Muscle of leg (tissue), 11 donors: ENCODE data around the gene SAMD11. TPM values are rescaled to one million over a fixed set of nuclear protein-coding genes. Genes with fewer than 3 reads are reported as not detected.
"Not testable (repeated sequence)": the region's sequence is repeated elsewhere in the genome, so short reads cannot be mapped to it uniquely, and the experiment has no call there.

Experiments
- DNase-seq: peaks from one replicate; pipeline ENCODE4 v3.0.0; 2013
- H3K27ac ChIP-seq: one replicate; pipeline ENCODE4 v1.5.1; 2013; ENCODE audit warnings: mild to moderate bottlenecking, low read length, control low read depth
- H3K27me3 ChIP-seq: one replicate; pipeline ENCODE4 v1.6.1; 2013; ENCODE audit warnings: low read length; ENCODE audit not compliant: control insufficient read depth, insufficient read depth
- H3K36me3 ChIP-seq: one replicate; pipeline ENCODE4 v1.6.1; 2013; ENCODE audit warnings: low read length; ENCODE audit not compliant: control insufficient read depth, insufficient read depth
- H3K4me1 ChIP-seq: one replicate; pipeline ENCODE4 v1.6.1; 2013; ENCODE audit warnings: low read length; ENCODE audit not compliant: control insufficient read depth, insufficient read depth
- H3K4me3 ChIP-seq: one replicate; pipeline ENCODE4 v1.5.1; 2013; ENCODE audit warnings: low read length, control low read depth
- H3K9me3 ChIP-seq: replicated peaks from 2 replicates; pipeline ENCODE4 v1.6.1; 2013; ENCODE audit warnings: low read depth, low read length; ENCODE audit not compliant: control insufficient read depth
- WGBS: methylation state at CpG from one replicate; pipeline ENCODE4 v1.1.5; 2013; ENCODE audit warnings: missing lambda C conversion rate; ENCODE audit not compliant: insufficient coverage; 5-methylcytosine and 5-hydroxymethylcytosine counted together
- polyA plus RNA-seq, 8 donors: library from polyadenylated mRNA; unstranded; fragments of 120-200 nt; gene quantifications; one replicate each; pipeline versions ENCODE4 v1.2.1 to v1.2.3, GENCODE V29; 2013; ENCODE audit warnings: inconsistent platforms in 1 of 8, low replicate concordance in 1 of 8; ENCODE audit not compliant: insufficient read length in 8 of 8, insufficient read depth in 1 of 8
- total RNA-seq: library from RNA; stranded (reverse); fragments of 120-200 nt; gene quantifications from one replicate; pipeline ENCODE4 v1.2.4, GENCODE V29; 2013

The SAMD11 gene
- total and polyA plus RNA-seq, 9 donors: 2.4 to 9.2 (median 6.3) TPM

DNA sequence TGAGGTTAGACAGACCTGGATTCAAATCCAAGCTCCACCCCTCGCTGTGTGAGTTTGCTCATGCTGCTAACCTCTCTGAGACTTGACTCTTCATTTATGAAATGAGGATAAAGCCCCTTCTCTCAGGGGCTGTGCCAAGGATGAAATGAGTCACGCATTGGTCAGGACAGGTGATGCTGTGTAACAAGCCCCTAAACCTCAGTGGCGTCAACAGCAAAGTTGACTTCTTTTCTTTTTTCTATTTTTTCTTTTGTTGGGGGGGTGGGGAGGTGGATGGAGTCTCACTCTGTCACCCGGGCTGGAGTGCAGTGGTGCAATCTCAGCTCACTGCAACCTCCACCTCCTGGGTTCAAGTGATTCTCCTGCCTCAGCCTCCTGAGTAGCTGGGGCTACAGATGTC, 33.9 kb upstream of the SAMD11 start:
- not testable (repeated sequence) for H3K4me3 ChIP-seq, H3K27ac ChIP-seq, H3K4me1 ChIP-seq, H3K36me3 ChIP-seq, DNase-seq, H3K9me3 ChIP-seq
- peaks cover 15% of the 10 kb centered on the region for H3K27me3 ChIP-seq
- WGBS: 60% methylated on average over 1 of the region's 4 CpGs

GRCh38 chr1:890234-890633, 33.5 kb upstream of the SAMD11 start:
- DNase-seq, H3K4me3 ChIP-seq, H3K9me3 ChIP-seq, H3K4me1 ChIP-seq, H3K27ac ChIP-seq, H3K36me3 ChIP-seq: not testable (repeated sequence)
- WGBS: 96% methylated on average over 5 of the region's 9 CpGs
- peaks cover 19% of the 10 kb centered on the region for H3K27me3 ChIP-seq

GRCh38 chr1:890661-891060, 33.1 kb upstream of the SAMD11 start:
- H3K27me3 ChIP-seq: peaks cover 19% of the 10 kb centered on the region
- no peak overlapping the region for H3K27ac ChIP-seq
- no peaks in the 10 kb centered on the region for H3K4me1 ChIP-seq
- no CpG with 5 or more reads among the region's 3 CpGs for WGBS
- H3K36me3 ChIP-seq: no peaks in the 10 kb centered on the region
- no peak overlapping the region for H3K4me3 ChIP-seq
- no peaks in the 10 kb centered on the region for H3K9me3 ChIP-seq
- no peak for DNase-seq

DNA sequence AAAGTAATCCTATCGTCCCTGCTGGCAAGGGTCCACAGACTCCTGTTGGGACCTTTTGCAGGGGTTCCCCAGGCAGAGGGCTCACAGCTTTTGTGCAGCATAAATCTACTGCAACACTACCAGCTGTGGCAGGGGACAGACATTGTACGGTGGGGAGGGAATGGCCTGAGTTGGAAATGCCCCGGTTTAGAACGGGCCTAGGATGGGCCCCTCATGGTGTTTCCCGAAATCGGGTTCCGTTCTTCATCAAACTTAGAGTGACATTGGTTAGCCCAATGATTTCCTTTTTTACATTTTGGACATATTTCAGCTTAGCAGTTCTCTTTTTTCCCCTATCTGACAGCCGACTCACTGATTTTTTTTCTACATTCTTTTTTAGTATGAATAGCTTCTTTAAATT, 26.5 kb upstream of the SAMD11 start:
- Histone ChIP-seq H3K36me3 (no peaks in the 10 kb centered on the region), H3K4me1 (no peaks in the 10 kb centered on the region), H3K4me3 (no peak overlapping the region), H3K27ac (no peak overlapping the region), H3K27me3 (peaks cover 22% of the 10 kb centered on the region), H3K9me3 (no peaks in the 10 kb centered on the region)
- WGBS: 68% methylated on average over 5 of the region's 8 CpGs
- DNase-seq: no peak

DNA sequence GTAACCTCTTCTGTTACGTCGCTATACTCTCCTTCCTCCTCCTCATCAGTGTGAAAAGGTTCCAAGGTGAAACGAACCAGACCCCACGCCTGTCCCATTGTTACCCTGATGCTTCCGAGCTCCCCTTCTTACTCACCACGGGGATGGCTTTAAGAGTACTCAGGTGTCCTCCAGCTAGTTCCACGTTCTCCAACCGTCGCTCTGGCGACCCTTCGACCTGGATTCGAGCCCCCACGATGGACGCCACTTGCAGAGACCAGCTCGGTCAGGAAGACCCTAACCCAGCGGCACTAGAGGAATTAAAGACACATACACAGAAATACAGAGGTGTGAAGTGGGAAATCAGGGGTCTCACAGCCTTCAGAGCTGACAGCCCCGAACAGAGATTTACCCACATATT, 25.8 kb upstream of the SAMD11 start:
- not testable (repeated sequence) for H3K36me3 ChIP-seq, H3K4me3 ChIP-seq, H3K27ac ChIP-seq, DNase-seq, H3K4me1 ChIP-seq, H3K9me3 ChIP-seq
- WGBS: 72% methylated on average over 8 of the region's 17 CpGs
- H3K27me3 ChIP-seq: peaks cover 22% of the 10 kb centered on the region

- Histone ChIP-seq H3K4me1 (no peaks in the 10 kb centered on the region), H3K9me3 (no peaks in the 10 kb centered on the region), H3K27ac (no peak overlapping the region), H3K36me3 (no peaks in the 10 kb centered on the region), H3K4me3 (no peak overlapping the region), H3K27me3 (peaks cover 23% of the 10 kb centered on the region)
- WGBS: 88% methylated on average over 6 of the region's 8 CpGs
- DNase-seq: no peak
These were observed 23.9 kb upstream of the SAMD11 start for GRCh38 chr1:899636-900317.

DNA sequence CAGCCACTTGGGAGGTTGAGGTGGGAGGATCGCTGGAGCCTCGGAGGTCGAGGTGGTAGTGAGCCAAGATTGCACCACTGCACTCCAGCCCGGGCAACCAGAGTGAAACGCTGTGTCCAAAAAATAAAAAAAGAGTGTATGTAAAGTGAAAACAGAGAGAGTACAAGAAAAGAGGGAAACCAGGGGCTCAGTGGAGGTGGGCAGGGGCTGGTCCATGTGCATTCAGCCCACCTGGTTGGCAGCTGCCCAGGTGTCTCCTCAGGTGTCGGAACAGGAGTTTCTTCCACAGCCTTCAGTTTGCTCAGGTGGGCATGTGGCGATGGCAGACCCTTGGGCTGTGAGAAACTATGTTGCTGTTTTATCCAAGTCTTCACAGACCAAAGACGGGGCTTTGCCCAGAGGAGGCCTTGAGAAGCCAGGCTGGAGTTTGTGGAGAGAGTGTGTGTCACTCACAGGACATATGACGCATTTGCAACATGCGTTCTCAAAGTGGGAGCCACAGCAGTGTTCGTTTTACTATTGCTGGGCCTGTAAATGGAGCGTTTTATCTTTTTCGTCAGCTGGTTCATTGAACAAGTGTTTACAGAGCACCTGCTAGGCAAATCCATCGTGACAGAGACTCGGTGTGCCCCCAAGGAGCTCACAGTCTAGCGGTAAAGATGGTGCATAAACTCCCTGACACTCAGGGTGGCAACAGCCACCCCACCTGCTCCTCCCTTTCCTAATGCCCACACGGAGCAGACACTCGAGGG, 22.4 kb upstream of the SAMD11 start:
- no peak for DNase-seq
- Histone ChIP-seq H3K4me3 (no peak overlapping the region), H3K27me3 (peaks cover 32% of the 10 kb centered on the region), H3K9me3 (no peaks in the 10 kb centered on the region), H3K36me3 (no peaks in the 10 kb centered on the region), H3K4me1 (peaks cover 10% of the 10 kb centered on the region), H3K27ac (no peak overlapping the region)
- 71% methylated on average over 17 of the region's 18 CpGs for WGBS

DNA sequence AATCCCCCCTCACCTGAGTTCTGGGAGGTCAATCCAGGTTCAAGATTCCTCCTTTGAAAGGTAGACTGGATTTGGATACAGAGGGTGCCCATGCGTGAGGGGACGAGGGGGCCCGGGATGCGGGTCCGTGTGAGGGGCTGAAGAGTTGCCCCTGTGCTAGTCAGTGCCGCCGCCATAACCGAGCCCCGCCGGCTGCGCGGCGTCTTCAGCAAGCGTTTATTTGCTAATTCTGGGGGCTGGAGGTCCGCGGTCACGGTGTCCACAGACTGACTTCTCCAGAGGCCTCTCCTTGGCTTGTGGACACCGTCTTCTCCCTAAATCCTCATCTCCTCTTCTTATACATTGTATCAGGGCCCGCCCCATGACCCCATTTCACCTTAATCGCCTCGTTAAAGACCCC, 20.9 kb upstream of the SAMD11 start:
- DNase-seq: no peak
- peaks cover 40% of the 10 kb centered on the region for H3K27me3 ChIP-seq

GRCh38 chr1:903305-903704, 20.4 kb upstream of the SAMD11 start:
- H3K4me3 ChIP-seq: no peak overlapping the region
- H3K27me3 ChIP-seq: peaks cover 39% of the 10 kb centered on the region
- no peak for DNase-seq
- 83% methylated on average over 7 of the region's 10 CpGs for WGBS
- no peak overlapping the region for H3K27ac ChIP-seq
- H3K9me3 ChIP-seq: no peaks in the 10 kb centered on the region
- H3K4me1 ChIP-seq: peaks cover 10% of the 10 kb centered on the region
- H3K36me3 ChIP-seq: no peaks in the 10 kb centered on the region

More for the DNA sequence above, 20.9 kb upstream of the SAMD11 start:
- Histone ChIP-seq H3K27ac (no peak overlapping the region), H3K4me3 (no peak overlapping the region), H3K9me3 (no peaks in the 10 kb centered on the region), H3K36me3 (no peaks in the 10 kb centered on the region), H3K4me1 (peaks cover 10% of the 10 kb centered on the region)
- WGBS: 86% methylated on average over 20 of the region's 21 CpGs

DNA sequence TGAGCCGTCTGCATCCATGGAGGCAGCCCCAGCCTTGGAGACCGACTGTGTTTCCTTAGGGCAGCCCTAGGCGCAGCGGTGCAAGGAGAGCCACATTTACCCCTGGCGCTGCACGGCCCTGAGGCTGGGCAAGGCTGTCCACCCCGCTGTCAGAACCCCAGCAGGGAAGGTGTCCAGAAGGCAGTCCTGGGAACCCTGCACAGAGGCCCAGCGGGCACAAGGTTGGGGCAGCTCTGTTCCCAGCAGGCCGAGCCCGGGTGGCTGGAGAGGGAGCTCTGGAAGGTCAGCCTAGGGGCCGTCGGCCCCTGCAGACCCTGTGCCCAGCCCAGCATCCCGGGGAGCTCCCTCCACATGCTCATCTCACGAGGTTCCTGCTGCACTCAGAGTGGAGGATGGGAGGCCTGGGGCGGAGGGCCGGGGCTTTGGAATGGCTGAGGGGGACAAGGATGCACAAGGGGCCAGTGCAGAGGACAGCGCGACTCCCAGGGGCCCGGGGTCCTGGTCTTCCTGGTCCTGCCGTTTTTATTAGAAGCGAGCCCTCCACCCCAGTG, 19.9 kb upstream of the SAMD11 start:
- Histone ChIP-seq H3K27me3 (peaks cover 36% of the 10 kb centered on the region), H3K27ac (no peak overlapping the region), H3K4me3 (no peak overlapping the region), H3K4me1 (peaks cover 10% of the 10 kb centered on the region), H3K9me3 (no peaks in the 10 kb centered on the region), H3K36me3 (no peaks in the 10 kb centered on the region)
- WGBS: 86% methylated on average over 13 of the region's 21 CpGs
- peak; percentile 18 for DNase-seq
